Right renal pelvis (tissue), 4 donors: ENCODE measurements around the gene LPAR4. TPM values are rescaled to one million over a fixed set of nuclear protein-coding genes. Genes with fewer than 3 reads are reported as not detected.

Experiments
- polyA plus RNA-seq, 4 donors: library from polyadenylated mRNA; unstranded; fragments of 120-200 nt; gene quantifications; one replicate each; pipeline ENCODE4 v1.2.1, GENCODE V29; 2013; ENCODE audit not compliant: insufficient read length in 4 of 4

LPAR4 gene
- polyA plus RNA-seq, 4 donors: 13.3 to 21.1 (median 20.7) TPM

Other genes with a start within 250 kb of the LPAR4 start
- under 1 TPM in 1 of 4 donors, not detected in 3; 0.03 TPM for gene RTL3, start 88.4 kb upstream of the LPAR4 start, polyA plus RNA-seq
- gene P2RY10, start 197.7 kb downstream of the LPAR4 start, polyA plus RNA-seq: under 1 TPM in 3 of 4 donors, not detected in 1; 0.09 to 0.34 (median 0.10) TPM